Measurements from ENCODE around the gene CSTF2. TPM values are rescaled to one million over a fixed set of nuclear protein-coding genes. Genes with fewer than 3 reads are reported as not detected.
"Not testable (repeated sequence)": the region's sequence is repeated elsewhere in the genome, so short reads cannot be mapped to it uniquely, and the experiment has no call there.

Gene CSTF2, protein sequence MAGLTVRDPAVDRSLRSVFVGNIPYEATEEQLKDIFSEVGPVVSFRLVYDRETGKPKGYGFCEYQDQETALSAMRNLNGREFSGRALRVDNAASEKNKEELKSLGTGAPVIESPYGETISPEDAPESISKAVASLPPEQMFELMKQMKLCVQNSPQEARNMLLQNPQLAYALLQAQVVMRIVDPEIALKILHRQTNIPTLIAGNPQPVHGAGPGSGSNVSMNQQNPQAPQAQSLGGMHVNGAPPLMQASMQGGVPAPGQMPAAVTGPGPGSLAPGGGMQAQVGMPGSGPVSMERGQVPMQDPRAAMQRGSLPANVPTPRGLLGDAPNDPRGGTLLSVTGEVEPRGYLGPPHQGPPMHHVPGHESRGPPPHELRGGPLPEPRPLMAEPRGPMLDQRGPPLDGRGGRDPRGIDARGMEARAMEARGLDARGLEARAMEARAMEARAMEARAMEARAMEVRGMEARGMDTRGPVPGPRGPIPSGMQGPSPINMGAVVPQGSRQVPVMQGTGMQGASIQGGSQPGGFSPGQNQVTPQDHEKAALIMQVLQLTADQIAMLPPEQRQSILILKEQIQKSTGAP
- 11.1 and 11.9 TPM in 2 replicates for total RNA-seq

DNA sequence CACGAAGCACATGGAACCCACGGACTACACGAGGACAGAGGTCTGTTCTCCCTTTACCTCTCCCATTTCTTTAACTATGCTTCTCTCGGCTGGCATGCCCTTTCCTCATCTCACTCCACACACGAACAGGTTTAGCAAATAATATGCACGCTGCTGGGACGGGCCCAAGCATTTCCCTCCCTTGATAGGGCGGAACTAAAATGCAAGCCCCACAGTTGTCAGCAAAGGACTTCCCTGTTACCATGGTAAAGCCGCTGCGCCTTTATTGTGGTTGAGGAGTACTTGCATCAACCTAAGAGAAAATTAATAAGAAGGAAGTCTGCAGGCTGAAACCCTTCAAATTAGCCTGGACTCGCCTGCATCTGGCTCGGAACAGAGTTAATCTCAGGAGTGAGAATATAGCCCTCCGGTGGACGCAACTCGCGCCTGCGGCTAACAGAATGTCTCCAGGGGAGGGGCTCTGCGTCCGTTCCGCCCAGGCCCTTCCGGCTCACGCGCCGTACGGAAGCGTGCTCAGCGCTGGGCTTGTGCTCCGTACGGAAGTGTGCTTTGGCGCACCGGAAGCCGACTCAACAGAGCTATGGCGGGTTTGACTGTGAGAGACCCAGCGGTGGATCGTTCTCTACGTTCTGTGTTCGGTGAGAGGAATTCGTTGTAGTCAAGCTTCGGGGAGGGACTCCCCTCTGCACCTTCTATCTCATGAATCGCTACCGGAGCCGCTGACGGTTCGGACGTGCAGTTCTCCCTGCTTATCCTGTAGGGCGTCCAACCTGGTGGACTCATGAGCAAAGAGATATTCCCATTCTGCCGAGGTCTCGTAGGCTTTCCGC, at the start of gene CSTF2:
TSS of gene CSTF2 (plus strand) at position 555 of the 830 bp plus-strand sequence. CDS start at position 581, 26 bp downstream.
- DNase-seq (ENCODE audit: low read depth in 2 of 2), result peak; percentile 88 to 89

DNA sequence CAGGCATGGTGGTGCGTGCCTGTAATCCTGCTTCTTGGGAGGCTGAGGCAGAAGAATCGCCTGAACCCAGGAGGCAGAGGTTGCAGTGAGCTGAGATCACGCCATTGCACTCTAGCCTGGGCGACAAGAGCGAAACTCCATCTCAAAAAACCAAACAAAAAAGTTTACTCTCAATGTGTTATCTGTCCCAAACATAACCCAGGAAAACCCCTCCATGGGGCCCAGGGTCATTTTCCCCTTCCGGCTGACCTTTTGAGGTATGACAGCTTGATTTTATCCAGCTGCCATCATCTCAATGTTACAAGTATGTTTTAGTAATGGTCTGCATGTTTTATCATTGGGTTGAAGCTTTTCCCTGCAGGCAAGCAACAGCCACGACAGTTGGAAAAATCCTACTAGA, 23.8 kb upstream of the CSTF2 start:
- DNase-seq (ENCODE audit: low read depth in 2 of 2), result not testable (repeated sequence)

DNA sequence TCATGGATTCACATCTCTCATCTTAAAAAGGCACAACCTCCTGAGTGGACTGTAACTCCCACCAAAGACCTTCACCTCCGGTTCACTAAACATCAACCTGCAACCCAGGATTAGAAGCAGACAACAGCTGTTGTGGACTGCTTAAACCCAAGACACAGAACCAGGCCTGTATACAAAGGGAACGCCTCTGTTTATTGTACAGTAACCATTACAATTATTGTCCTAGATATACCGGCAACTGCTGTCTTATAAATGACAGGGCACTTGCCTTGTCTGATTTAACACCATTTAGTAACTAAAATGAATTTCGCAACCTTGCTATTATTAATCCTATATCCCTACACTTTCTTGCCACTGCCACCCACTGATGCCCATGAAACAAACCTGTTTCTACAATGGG, 22.8 kb upstream of the CSTF2 start:
- no peak for DNase-seq (ENCODE audit: low read depth in 2 of 2)

DNA sequence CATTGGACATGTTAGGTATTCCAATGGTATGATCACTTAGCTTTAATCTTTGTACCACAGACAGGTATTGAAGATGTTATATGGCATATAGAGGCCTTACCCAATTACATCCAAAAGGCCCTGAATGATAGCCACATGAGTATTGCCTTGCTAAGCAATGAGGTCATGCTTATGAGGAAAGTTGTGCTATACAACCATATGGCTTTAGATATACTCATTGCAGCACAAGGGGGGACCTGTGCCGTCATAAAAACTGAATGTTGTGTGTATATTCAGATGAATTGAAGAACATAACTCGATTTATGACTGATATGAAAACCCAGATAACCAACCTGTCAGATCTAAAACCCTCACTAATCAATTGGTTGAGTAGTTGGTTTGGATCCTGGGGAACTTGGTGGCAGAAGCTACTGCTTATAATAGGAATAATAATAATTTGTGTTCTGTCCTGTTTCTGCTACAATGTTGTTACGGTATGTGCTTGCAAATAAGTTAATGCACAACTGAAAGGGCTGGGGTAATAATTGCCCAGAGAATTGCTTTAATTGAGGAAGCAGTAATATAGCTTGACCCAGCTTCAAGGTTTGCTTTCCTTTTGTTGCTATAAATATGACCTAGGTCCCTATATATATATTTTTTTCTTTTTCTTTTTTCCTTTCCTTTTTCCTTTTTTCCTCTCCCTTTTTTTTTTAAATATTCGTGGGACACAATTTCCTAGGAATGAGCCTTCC, 21.5 kb upstream of the CSTF2 start:
- no peak for DNase-seq (ENCODE audit: low read depth in 2 of 2)

DNA sequence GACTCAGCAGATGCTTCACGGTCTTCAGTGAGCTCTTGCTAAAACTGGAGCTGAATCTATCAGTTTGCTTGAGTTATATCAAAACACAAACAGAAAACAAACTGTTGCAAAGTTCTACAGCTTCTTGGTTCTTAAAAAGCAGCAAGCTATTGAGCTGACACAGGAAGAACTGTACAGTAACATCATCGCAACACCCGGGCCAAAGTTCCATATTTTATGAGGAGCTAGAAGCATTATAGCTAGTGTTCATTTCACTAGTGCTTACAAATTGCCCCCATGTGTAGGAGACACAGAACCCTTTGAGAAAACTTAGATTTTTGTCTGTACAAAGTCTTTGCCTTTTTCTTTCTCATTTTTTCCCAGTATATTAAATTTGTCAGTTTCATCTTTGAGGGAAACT, 17.3 kb upstream of the CSTF2 start:
- DNase-seq (ENCODE audit: low read depth in 2 of 2), result no peak

DNA sequence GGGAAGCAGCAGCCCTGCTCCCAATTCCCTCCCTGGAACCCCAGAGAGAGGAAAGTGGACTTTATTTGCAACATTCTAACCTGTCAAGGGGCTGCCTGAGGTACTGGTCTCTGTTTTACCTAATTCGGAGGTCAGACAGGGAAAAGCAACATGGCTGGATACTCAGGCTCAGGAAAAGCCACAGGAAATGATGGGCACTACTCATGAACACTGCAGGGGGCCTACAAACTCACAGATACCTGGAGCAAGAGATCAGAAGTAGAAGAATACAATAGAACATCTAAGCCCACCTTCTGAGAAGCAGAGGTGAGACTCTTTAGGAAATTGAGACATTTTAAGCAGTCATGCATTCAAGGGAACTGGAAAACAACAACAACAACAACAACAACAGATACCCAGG, 15.4 kb upstream of the CSTF2 start:
- DNase-seq (ENCODE audit: low read depth in 2 of 2), result no peak

DNA sequence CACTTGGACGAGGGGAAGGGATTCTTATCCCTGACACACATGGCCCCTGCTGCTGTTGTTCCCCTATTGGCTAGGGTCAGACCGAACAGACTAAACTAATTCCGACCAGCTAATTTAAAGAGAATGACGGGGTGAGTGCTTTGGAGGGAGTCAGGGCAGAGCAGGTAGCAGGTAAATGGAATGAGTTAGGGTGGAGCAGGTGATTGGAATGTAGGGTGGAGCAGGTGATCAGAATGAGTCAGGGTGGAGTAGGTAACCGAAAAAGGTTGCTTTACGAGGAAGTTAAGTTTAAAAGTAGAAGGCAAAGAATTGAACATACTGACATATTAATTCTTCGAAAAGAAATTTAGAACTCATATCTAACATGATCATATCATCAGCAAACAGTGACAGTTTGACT, 11.9 kb upstream of the CSTF2 start:
- DNase-seq (ENCODE audit: low read depth in 2 of 2), result not testable (repeated sequence)

DNA sequence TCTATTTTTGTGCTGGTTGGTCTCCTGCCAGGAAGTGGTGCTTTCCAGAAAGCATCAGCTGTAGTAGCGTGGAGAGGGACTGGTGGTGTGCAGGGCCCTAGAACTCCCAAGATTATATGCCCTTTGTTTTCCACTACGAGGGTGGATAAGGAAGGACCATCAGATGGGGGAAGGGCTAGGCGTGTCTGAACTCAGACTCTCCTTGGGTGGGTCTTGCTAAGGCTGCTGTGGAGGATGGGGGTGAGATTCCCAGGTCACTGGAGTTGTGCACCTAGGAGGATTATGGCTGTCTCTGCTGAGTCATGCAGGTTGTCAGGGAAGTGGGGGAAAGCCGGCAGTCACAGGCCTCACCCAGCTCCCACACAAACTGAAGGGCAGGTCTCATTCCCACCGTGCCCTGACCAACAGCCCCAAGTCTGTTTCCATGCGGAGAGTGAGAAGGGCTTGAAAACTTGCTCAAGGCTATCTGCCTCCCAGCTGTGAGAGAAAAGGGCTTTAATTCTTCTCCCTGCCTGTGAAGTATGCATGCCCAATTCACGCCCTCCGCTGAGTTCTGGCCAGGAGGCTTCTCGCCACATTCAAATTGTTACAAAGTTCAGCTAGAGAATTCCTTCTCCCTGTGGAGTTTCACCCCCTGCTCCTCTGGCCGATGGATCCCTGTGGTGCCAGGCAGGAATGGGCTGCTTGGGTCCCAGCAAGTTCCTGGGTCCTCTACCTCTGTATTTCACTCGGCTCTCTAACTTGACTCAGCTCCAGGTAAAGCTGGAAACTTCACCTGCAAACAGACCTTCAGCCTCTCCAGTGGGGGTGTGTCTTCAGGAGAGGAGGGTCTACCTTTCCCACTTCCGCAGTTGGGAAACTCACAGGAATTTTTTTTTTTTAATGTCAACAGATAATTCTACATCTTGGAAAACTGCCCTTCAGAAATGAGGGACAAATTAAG, 7.7 kb upstream of the CSTF2 start:
- no peak for DNase-seq (ENCODE audit: low read depth in 2 of 2)

DNA sequence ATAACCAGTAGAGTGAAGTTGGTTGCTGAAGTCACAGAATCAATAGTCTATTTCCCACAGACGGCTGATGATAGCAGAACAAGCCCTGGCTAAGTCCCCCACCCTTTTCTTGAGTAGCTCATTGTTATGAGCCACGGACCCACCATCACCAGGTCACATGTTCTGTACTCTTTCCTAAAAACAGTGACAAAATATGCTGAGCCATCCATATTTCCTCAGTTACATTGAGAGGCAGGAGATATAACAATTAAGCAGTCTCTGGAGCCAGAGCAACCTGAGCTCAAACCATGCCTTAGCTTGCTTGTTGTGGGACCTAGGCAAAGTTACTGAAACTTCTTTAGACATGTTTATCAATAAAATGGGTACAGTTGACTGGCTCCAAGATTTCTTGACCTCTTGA, 2.9 kb upstream of the CSTF2 start:
- DNase-seq (ENCODE audit: low read depth in 2 of 2), result no peak

DNA sequence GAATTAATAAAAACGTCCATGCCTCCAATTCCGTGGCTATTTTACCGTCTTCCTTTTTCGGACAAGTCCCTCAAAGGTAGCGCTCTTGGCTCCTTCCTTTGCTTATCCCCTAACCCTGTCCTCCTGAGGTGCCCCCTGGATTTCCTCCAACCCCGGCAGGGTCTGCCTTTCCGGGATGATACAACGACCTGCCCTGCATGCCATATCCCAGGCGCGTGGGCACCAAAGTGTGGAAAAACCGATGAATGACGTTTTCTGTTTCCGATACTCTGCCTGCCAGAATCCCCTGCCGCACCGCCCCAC, 706 bp upstream of the CSTF2 start:
- DNase-seq (ENCODE audit: low read depth in 2 of 2), result peak in 1 of 2 donors; percentile 68

DNA sequence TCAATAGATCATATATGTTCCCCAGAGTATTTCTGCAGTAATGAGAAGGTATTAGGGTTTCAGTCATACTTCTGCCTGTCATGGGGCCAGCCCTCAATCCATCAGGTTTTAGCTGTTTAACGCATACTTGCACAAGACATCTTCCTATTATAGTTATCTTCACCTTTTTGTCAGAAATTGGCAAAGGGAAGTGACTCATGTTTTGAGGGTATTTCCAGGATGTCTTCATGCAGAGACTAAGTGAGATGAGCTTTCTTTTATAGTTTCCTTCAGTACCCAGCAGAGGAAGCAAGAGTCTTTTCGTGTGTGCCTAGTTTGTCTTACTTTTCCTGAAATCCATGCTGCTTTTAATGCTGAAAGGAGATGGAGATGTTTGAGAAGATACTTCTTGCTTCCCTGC, 9.5 kb downstream of the CSTF2 start:
- DNase-seq (ENCODE audit: low read depth in 2 of 2), result peak in 1 of 2 donors; percentile 64

DNA sequence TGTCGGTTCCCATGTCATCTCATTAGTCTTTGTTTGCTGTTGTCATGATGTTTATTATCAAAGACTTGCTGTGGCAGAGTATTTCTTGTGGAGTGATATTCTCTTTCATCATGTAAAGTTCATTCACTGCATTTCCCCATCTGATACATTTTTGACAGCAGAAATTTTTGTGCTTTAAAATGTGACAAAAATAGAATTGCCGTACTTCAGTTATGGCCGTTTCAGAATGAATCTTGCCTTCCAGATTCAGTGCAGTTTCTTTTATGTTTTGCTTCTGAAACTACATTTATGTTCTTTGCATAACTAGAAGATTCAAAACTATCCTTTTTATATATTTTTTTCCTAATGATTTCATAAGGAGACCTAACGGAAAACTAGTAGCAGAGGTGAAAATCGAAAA, 10.0 kb downstream of the CSTF2 start:
- no peak for DNase-seq (ENCODE audit: low read depth in 2 of 2)

DNA sequence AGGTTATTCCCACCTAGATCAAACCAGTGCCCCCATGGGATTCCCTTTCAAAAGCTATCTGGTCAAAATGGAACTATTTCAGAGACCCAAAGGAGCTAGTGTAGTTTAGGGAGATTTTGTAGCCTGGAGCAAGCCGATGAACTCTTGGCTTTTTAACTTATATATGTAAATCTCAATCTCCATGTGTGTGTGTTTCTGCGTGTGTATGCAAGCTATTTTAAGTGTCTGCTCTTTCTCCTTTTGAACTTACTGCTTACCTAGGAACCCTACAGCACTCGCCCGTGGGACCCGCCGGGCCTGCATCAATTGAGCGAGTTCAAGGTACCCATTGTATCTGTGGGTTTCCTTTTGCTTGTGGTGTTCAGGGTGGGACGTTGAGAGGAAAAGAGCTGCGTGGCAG, 10.4 kb downstream of the CSTF2 start:
- no peak for DNase-seq (ENCODE audit: low read depth in 2 of 2)

DNA sequence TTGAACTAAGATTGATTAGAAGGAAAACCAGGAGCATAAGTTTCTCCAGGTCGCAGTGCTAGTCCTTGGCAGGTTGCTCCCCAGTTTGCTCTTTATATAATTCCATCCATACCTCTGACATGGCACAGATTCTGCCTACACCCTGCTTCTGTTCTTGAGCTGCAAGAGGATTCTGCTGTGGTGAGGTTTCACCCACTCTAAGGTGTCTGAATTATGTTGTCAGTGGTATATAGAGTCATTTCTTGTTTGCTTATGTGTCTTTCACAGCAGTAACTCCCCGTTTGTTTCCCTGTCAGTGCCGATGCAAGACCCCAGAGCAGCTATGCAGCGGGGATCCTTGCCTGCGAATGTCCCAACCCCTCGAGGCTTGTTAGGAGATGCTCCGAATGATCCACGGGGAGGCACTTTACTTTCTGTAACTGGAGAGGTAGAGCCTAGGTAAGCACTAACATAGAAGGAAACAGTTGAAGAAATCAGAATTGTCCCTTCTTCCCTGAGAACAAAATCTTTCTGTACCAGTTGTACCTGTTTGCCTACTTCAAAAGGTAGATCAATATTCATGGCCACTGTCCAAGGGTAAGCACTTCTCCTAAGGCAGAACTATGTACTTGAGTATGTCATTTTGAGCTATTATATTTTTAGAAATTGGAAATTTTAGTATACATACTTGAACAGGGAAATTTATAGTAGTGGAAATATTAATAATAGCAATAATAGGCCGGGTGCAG, 11.2 kb downstream of the CSTF2 start:
- DNase-seq (ENCODE audit: low read depth in 2 of 2), result no peak

DNA sequence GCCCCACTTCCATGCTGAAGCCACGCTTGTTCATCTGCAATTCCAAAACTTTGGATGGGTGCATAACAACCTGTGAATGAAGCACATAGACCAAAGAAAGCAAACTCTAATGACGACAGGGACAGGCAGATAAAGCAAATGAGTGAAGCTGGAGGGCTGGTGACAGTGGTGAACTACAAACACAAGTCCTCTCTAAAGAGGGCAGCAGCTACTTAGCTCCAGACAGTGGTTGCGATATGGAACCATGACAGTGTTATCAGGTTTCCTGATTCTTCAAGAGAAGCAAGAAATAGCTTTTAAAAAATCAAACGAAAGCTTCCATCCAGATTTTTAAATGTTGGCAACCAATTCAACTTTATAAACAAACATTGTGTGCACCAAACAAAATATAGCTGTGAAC, 30.1 kb downstream of the CSTF2 start:
- no peak for DNase-seq (ENCODE audit: low read depth in 2 of 2)

DNA sequence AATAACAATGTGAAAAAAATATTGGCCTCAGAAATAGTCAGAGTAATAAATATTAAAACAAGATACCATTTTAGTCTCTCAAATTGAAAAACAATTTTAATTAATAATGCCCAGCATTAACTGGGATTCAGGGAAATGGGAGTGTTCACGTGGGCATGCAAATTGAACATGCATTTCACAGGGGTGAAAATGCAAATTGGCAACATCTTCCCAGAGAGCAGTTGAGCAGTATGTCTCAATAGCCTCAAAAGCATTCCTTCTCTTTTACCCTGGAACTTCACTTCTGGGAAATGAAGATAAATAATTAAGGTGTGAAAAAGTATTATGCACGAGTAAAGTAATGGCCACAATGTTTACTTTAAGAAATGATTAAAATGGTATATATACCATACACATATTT, 32.6 kb downstream of the CSTF2 start:
- no peak for DNase-seq (ENCODE audit: low read depth in 2 of 2)

DNA sequence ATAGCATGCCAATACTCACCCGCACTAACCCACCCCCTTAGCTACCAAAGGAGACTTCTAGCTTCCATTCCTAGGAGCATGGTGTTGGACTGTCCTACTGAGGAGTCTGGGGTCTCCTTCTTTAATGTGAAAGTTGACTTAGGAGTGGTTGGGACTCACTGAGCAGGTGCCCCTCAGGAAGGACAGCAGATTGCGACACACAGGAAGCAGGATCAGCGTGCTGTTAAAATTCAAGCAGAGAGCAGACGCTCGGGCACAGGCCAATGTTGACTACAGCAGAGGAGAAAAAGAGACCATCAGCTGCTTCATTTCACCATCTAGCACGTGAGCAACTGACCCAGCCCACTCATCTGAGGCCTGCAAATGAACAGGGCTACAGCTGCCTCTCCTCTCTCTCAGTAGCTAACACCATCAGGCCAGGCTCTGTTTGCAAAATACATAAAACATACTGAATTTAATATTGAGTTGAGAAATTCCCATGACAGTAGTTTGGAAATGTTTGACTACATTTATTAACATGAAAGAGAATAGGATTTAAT, 43.2 kb downstream of the CSTF2 start:
- DNase-seq (ENCODE audit: low read depth in 2 of 2), result peak in 1 of 2 donors; percentile 27

DNA sequence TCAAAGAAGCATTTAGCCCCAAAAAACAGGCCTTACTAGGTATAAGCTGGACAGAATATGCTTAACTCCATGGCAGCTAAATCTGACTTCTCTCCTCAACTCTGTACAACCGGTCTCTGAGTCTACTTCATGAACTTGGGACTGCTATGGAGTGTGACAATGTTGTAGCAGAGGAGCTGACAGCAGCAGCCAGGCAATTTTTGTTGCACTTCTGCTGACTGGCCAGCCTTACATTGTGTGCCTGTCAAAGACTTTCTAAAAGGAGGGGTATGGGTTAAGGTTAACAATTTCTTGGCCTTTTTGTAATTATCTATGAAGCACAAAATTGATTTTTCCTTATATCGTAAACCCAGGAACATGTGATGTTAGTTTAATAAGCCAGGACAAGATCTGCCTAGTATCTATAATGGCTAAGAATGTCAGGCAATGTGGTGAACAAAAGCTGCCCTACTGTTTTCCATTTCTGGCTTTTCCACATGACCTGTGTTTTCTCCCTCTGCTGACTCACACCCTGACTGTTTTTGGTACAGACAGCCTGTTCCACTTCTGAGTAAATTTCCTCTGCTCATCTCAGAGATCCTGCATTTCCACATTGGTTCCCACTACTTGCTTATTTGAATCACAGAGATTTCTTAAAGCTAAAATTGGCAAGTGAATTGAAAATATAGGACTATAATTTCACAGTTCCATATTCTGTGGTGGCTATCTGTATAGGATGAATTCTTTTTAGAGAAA, 44.6 kb downstream of the CSTF2 start:
- peak; percentile 59 to 68 for DNase-seq (ENCODE audit: low read depth in 2 of 2)

DNA sequence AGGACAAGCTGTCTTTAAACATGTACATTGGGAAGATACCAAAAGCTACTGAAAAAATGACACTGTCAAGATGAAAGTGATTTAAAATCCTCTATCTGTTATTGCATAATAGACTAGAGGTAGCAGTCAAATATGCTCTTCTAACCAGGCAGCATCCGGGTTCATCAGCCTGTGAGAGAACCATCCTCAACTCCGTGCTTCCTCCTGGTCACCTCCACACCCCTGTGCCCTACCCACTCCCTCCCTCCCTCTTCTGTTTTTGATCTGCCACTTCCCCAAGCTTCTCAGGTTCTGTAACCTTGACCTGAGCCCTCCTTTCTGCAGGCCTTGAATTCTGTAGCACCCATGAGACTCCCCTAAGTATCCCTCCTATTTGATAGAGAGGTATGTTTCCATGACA, 48.1 kb downstream of the CSTF2 start:
- DNase-seq (ENCODE audit: low read depth in 2 of 2), result no peak
